ENCODE data around the gene GLI1.
"Not testable (repeated sequence)": the region's sequence is repeated elsewhere in the genome, so short reads cannot be mapped to it uniquely, and the experiment has no call there.

GLI1 gene

GRCh38 chr12:57500213-57500612 is 40.6 kb downstream of the GLI1 start:
- DNase-seq: no peak

- not testable (repeated sequence) for DNase-seq
Measured at GRCh38 chr12:57502311-57502969, 42.9 kb downstream of the GLI1 start.

- DNase-seq: not testable (repeated sequence)
Measured at GRCh38 chr12:57506541-57506940, 47.0 kb downstream of the GLI1 start.

- DNase-seq: not testable (repeated sequence)
Measured at GRCh38 chr12:57507796-57508195, 48.2 kb downstream of the GLI1 start.

GRCh38 chr12:57511161-57511560 is 51.6 kb downstream of the GLI1 start:
- no peak for DNase-seq

GRCh38 chr12:57511588-57512325 is 52.2 kb downstream of the GLI1 start:
- DNase-seq: no peak

GRCh38 chr12:57512665-57513064 is 53.1 kb downstream of the GLI1 start:
- DNase-seq: no peak

GRCh38 chr12:57513266-57513665 is 53.7 kb downstream of the GLI1 start:
- DNase-seq: no peak

GRCh38 chr12:57513677-57514076 is 54.1 kb downstream of the GLI1 start:
- DNase-seq: not testable (repeated sequence)

- not testable (repeated sequence) for DNase-seq
Measured at GRCh38 chr12:57514246-57514645, 54.7 kb downstream of the GLI1 start.

GRCh38 chr12:57514720-57515407 is 55.3 kb downstream of the GLI1 start:
- no peak for DNase-seq

- no peak for DNase-seq
Measured at GRCh38 chr12:57515408-57515933, 55.9 kb downstream of the GLI1 start.

GRCh38 chr12:57515934-57516541 is 56.5 kb downstream of the GLI1 start:
- no peak for DNase-seq

- DNase-seq: no peak
Measured at GRCh38 chr12:57516617-57517153, 57.1 kb downstream of the GLI1 start.

- DNase-seq: no peak
Measured at GRCh38 chr12:57517187-57517586, 57.6 kb downstream of the GLI1 start.

GRCh38 chr12:57517718-57518117 is 58.1 kb downstream of the GLI1 start:
- DNase-seq: not testable (repeated sequence)

GRCh38 chr12:57518176-57518919 is 58.8 kb downstream of the GLI1 start:
- DNase-seq: no peak

- DNase-seq: peak; percentile 29
Measured at GRCh38 chr12:57518920-57519795, 59.6 kb downstream of the GLI1 start.

- peak; percentile 27 for DNase-seq
Measured at GRCh38 chr12:57519796-57520052, 60.1 kb downstream of the GLI1 start.

GRCh38 chr12:57520053-57520818 is 60.7 kb downstream of the GLI1 start, which contains the start of gene DDIT3:
Gene DDIT3, minus strand, starts transcription at chr12:57520514. Its CDS starts 3,108 bp downstream, at chr12:57517406.
- DNase-seq: peak; percentile 100
